BJ (cell line): ENCODE measurements around the gene JMJD1C. TPM values are rescaled to one million over a fixed set of nuclear protein-coding genes. Genes with fewer than 3 reads are reported as not detected.

Source experiments
- CTCF ChIA-PET: fragments of 350-600 bp; formaldehyde crosslinking; extraction: SDS; loops from one replicate; lab custom pipeline; 2021; ENCODE audit warnings: antibody characterized with exemption, inconsistent platforms; lab: Yijun Ruan, JAX
- POLR2A ChIA-PET: fragments of 300-600 bp; sonication (Branson Sonifier 250); formaldehyde crosslinking; extraction: SDS; loops from one replicate; lab custom pipeline; 2021; ENCODE audit warnings: antibody characterized with exemption; lab: Charles Lee
- DNase-seq: peaks from one replicate; pipeline ENCODE4 v3.0.0-alpha.2; 2011; ENCODE audit warnings: low read depth
- H3K27me3 ChIP-seq: 2 replicates; pipeline ENCODE4 v1.6.0; 2011; ENCODE audit warnings: low read length; ENCODE audit not compliant: control insufficient read depth, insufficient read depth
- H3K36me3 ChIP-seq: 2 replicates; pipeline ENCODE4 v1.5.1; 2011; ENCODE audit warnings: low read length; ENCODE audit not compliant: control insufficient read depth, insufficient read depth
- H3K4me3 ChIP-seq: 2 replicates; pipeline ENCODE4 v1.5.1; 2011; ENCODE audit warnings: low read depth, mild to moderate bottlenecking, control low read depth, low read length
- polyA plus RNA-seq: library from polyadenylated mRNA; depleted of rRNA; stranded (reverse); fragments of >200 nt; gene quantifications from 2 replicates; pipeline ENCODE4 v1.2.3, GENCODE V29; 2011
- TF ChIP-seq, protein P1 (sequence below): IDR thresholded peaks from 2 replicates; pipeline ENCODE4 v1.5.1; 2011; ENCODE audit warnings: low read depth, mild to moderate bottlenecking, control low read depth, inconsistent platforms, low read length, moderate library complexity; ENCODE audit not compliant: insufficient read depth

Gene JMJD1C
- polyA plus RNA-seq, 1 experiment, result 14.2 TPM

DNA sequence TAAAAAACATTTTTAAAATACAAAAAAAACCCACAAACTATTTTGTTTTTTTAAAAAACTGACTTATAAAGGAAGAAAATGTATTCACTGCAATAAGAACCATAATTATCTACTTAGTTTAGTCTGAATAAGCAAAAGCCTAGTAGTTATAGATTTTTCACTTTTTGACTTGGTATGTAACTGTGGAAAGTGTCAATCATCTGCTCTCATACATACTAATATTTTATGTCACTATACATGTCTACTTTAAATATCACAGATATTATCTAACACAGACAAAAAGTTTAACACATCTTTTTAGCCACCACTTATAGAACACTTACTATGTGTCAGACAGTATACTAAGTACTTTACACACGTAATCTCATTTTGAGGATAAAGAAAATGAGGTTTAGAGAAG is 3.2 kb upstream of the JMJD1C start:
- TF ChIP-seq, protein P1, sequence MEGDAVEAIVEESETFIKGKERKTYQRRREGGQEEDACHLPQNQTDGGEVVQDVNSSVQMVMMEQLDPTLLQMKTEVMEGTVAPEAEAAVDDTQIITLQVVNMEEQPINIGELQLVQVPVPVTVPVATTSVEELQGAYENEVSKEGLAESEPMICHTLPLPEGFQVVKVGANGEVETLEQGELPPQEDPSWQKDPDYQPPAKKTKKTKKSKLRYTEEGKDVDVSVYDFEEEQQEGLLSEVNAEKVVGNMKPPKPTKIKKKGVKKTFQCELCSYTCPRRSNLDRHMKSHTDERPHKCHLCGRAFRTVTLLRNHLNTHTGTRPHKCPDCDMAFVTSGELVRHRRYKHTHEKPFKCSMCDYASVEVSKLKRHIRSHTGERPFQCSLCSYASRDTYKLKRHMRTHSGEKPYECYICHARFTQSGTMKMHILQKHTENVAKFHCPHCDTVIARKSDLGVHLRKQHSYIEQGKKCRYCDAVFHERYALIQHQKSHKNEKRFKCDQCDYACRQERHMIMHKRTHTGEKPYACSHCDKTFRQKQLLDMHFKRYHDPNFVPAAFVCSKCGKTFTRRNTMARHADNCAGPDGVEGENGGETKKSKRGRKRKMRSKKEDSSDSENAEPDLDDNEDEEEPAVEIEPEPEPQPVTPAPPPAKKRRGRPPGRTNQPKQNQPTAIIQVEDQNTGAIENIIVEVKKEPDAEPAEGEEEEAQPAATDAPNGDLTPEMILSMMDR, result no peak
- H3K27me3 ChIP-seq, result no peaks in the 10 kb centered on the region
- CTCF ChIA-PET, result interaction anchor here (1.2 kb wide), 1 partner anchor 10 kb away, joined by 3 read pairs; no protein-coding TSS in a partner anchor

DNA sequence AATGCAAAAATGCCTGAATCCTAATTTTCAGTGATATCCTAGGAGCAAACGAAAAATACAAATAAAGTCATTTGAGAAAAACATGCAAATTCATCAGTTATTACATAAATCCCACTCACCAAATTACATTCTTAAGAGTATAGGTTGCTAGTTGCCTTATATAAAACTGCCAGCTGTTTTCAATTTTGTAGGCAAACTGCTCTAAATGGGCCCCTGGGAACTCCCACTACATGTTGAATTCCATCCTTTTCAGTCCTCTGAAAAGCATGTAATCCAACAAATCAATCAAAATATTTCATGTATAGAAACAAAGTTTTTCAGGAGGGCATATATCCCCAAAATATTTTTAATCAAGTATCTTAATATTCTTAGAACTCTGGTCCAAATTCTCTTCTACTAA is 2.1 kb upstream of the JMJD1C start:
- ChIA-PET CTCF (no interaction called here), POLR2A (no interaction called here)
- Histone ChIP-seq H3K36me3 (no peaks in the 10 kb centered on the region), H3K27me3 (no peaks in the 10 kb centered on the region), H3K4me3 (no peak overlapping the region)
- DNase-seq, result no peak
- TF ChIP-seq, protein P1, result no peak

More for the DNA sequence above, 3.2 kb upstream of the JMJD1C start:
- DNase-seq, result no peak
- POLR2A ChIA-PET, result no interaction called here
- no peak overlapping the region for H3K4me3 ChIP-seq
- no peaks in the 10 kb centered on the region for H3K36me3 ChIP-seq

DNA sequence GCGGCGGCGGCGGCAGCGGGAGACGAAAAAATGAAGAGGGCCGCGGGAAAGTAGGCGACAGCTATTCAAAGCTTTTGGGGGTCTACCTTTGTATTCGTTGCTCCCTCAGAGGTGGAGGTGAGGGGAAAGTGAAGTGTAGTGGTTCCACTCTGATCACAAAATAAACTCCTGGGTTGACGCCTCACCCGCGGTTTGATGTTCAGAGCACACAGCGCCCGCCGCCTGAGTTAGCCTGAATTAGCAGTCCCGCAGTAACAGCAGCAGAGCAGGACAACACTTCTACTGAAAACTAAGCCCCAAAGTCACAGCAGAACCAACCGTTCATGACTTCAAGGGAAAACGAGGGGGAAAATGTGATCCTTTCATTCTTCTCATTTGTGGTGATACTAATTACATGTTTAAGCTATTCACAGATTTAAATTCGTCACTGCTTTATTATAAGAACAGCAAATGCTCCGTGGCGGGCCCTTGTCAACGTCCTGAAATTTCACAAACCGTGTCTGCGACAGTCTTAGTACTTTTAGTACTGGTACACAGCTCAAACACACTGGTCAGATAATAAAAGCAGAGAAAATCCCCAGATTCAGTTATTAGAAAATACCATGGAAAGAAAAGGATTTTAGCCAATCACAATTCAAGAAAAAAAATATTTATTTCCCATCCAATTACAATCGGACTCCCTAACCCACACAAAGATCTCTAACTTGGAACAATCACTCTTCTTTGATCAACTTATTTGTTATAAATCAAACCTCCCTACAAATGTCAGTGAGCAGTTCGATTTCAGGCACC is 563 bp upstream of the JMJD1C start:
- no peaks in the 10 kb centered on the region for H3K27me3 ChIP-seq
- peak overlapping the region; percentile 94 for H3K4me3 ChIP-seq
- no peak for DNase-seq
- CTCF ChIA-PET, result interaction anchor here (1.0 to 2.1 kb wide), 3 partner anchors 163 to 254 kb away, joined by 4 to 6 read pairs (median 4); no protein-coding TSS in a partner anchor
- POLR2A ChIA-PET, result interaction anchor here (0.7 kb wide), 1 partner anchor 307 kb away, joined by 3 read pairs; no protein-coding TSS in a partner anchor
- H3K36me3 ChIP-seq, result no peaks in the 10 kb centered on the region
- TF ChIP-seq, protein P1, result no peak

DNA sequence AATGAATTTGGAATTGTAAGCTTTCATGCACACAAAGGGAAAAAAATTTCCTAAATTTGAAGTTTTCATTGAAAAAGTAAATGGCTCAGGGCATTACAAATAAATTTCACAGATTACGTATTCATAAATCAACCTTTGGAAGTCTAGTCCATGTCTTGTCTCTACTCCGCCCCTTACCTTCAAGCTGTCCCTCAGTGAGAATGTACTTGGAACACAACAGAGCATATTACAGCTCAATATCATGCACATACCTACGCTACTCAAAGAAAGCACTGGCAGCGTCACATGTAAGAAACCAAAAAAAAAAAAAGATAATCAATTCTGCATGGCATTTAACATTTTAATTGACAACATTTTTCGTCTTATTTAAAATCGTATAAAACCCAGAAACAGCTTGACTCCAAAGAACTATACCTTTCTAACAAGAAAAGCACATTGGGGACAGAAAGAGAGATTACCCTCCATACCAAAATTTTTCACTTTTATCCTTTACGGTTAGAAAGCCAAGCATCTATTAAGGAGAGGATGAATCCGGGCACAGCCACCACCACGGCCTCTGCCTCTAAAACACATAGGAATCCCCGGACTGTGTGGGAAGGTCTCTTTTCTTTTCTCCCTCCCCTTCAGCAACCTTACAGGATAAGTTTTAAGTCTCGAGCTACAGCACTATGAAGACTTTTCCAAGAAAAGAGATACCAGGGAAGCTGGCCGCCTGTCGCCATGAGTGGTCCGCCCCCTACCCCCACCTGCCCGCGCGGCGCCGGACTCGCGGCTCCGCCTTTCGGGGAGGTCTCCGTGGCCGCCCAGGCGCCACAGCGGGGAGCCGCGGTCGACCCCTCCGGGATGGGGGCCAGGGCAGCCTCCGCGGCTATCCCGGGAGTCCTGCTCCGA is 1.1 kb downstream of the JMJD1C start:
- POLR2A ChIA-PET, result interaction anchor here (0.5 kb wide), 1 partner anchor 43 kb away, joined by 3 read pairs; no protein-coding TSS in a partner anchor
- no peaks in the 10 kb centered on the region for H3K27me3 ChIP-seq
- DNase-seq, result no peak
- H3K36me3 ChIP-seq, result no peaks in the 10 kb centered on the region
- CTCF ChIA-PET, result interaction anchor here (0.6 to 2.1 kb wide), 6 partner anchors 81 to 256 kb away, joined by 3 to 6 read pairs (median 4); no protein-coding TSS in a partner anchor
- H3K4me3 ChIP-seq, result peak overlapping the region; percentile 94
- TF ChIP-seq, protein P1, result no peak
